Astrocyte (in vitro differentiated cells and primary cell): ENCODE data around the gene TOR1A. TPM values are rescaled to one million over a fixed set of nuclear protein-coding genes. Genes with fewer than 3 reads are reported as not detected.
A peak's percentile ranks its signal among the peaks of the same experiment; 100 is the strongest.

Experiments
- DNase-seq: peaks from one replicate; pipeline ENCODE4 v3.0.0-alpha.2; 2010; ENCODE audit warnings: low read depth
- FAIRE-seq: peaks from 2 replicates; lab custom pipeline; 2011; peaks lifted over from hg19 to GRCh38; lab: Jason Lieb, UNC
- H2AFZ ChIP-seq: 2 replicates; pipeline ENCODE4 v1.6.0; 2012; ENCODE audit warnings: low read depth, low read length, inconsistent platforms
- H3K27ac ChIP-seq: 2 replicates; pipeline ENCODE4 v1.5.1; 2011; ENCODE audit warnings: low read depth, low read length, inconsistent platforms
- H3K27me3 ChIP-seq: 2 replicates; pipeline ENCODE4 v1.6.0; 2011; ENCODE audit warnings: low read length, inconsistent platforms; ENCODE audit not compliant: insufficient read depth
- H3K36me3 ChIP-seq: 2 replicates; pipeline ENCODE4 v1.5.1; 2011; ENCODE audit warnings: low read length, inconsistent platforms; ENCODE audit not compliant: insufficient read depth
- H3K4me1 ChIP-seq: 2 replicates; pipeline ENCODE4 v1.5.1; 2011; ENCODE audit warnings: low read length, inconsistent platforms; ENCODE audit not compliant: insufficient read depth
- H3K4me2 ChIP-seq: 2 replicates; pipeline ENCODE4 v1.6.0; 2012; ENCODE audit warnings: low read length, inconsistent platforms
- H3K4me3 ChIP-seq: 2 replicates; pipeline ENCODE4 v1.5.1; 2011; ENCODE audit warnings: low read depth, mild to moderate bottlenecking, low read length, inconsistent platforms; ENCODE audit not compliant: insufficient read depth
- H3K79me2 ChIP-seq: 2 replicates; pipeline ENCODE4 v1.6.0; 2012; ENCODE audit warnings: mild to moderate bottlenecking, low read length, inconsistent platforms; ENCODE audit not compliant: insufficient read depth
- H3K9ac ChIP-seq: 2 replicates; pipeline ENCODE4 v1.6.0; 2012; ENCODE audit warnings: mild to moderate bottlenecking, low read length, inconsistent platforms
- H3K9me3 ChIP-seq: 2 replicates; pipeline ENCODE4 v1.5.1; 2012; ENCODE audit warnings: low read depth, mild to moderate bottlenecking, low read length, inconsistent platforms; ENCODE audit not compliant: insufficient read depth
- H4K20me1 ChIP-seq: 2 replicates; pipeline ENCODE4 v1.6.0; 2012; ENCODE audit warnings: low read length, inconsistent platforms; ENCODE audit not compliant: insufficient read depth
- H3K27ac Mint-ChIP-seq: one replicate; pipeline ENCODE4 v1.8.0; 2021; ENCODE audit warnings: mild to moderate bottlenecking, mixed read lengths; ENCODE audit not compliant: unreplicated experiment
- H3K27me3 Mint-ChIP-seq: one replicate; pipeline ENCODE4 v1.8.0; 2021; ENCODE audit warnings: low read depth, mixed read lengths; ENCODE audit not compliant: unreplicated experiment
- H3K36me3 Mint-ChIP-seq: one replicate; pipeline ENCODE4 v1.8.0; 2021; ENCODE audit warnings: low read depth, mixed read lengths; ENCODE audit not compliant: unreplicated experiment
- H3K4me1 Mint-ChIP-seq: one replicate; pipeline ENCODE4 v1.8.0; 2021; ENCODE audit warnings: low read depth, mixed read lengths; ENCODE audit not compliant: unreplicated experiment
- H3K4me3 Mint-ChIP-seq: one replicate; pipeline ENCODE4 v1.8.0; 2021; ENCODE audit warnings: mild to moderate bottlenecking, moderate library complexity, mixed read lengths; ENCODE audit not compliant: unreplicated experiment
- H3K9me3 Mint-ChIP-seq: one replicate; pipeline ENCODE4 v1.8.0; 2021; ENCODE audit warnings: mild to moderate bottlenecking, mixed read lengths; ENCODE audit not compliant: unreplicated experiment
- EZH2 ChIP-seq: IDR thresholded peaks from 2 replicates; pipeline ENCODE4 v1.6.1; 2012; ENCODE audit warnings: mild to moderate bottlenecking, low read length, inconsistent platforms; ENCODE audit not compliant: insufficient read depth
- total RNA-seq: library from RNA; stranded (reverse); gene quantifications from 2 replicates; pipeline ENCODE4 v1.2.1, GENCODE V29; 2021
- TF ChIP-seq, protein P1 (sequence below): IDR thresholded peaks from 2 replicates; pipeline ENCODE4 v1.5.1; 2011; ENCODE audit warnings: low read depth, mild to moderate bottlenecking, inconsistent platforms, low read length, moderate library complexity; ENCODE audit not compliant: insufficient read depth

Gene TOR1A
- total RNA-seq, 1 donor from 2014 or later, result 65.3 TPM

DNA sequence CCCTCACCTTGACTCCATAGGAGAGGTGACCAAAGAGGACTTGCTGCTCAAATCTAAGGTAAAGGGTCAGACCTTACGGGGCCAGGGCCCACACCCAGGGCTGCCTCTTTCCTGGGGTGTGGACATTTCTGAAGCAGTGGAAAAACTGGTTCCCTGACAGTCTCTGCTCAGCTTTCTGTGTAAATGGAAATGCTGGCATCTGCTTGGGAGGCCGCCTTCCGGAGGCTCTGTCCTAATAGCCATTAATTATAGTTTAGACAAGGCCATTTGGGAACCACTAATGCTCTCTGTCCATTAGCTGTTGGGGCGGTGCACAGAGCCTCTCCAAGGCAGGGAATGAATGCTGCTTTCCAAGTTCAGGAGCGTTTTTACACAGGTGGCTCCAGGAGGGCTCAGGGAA is 28.6 kb upstream of the TOR1A start:
- H3K4me3 Mint-ChIP-seq, result no peak overlapping the region
- no peak overlapping the region for H3K27ac Mint-ChIP-seq
- H3K27me3 Mint-ChIP-seq, result no peaks in the 10 kb centered on the region
- H3K4me1 Mint-ChIP-seq, result no peaks in the 10 kb centered on the region
- Histone ChIP-seq H3K36me3 (peaks cover 12% of the 10 kb centered on the region), H3K4me2 (no peak overlapping the region), H3K9ac (no peak overlapping the region), H3K4me1 (peaks cover 7% of the 10 kb centered on the region), H3K27me3 (no peaks in the 10 kb centered on the region), H3K9me3 (no peaks in the 10 kb centered on the region), H3K27ac (no peak overlapping the region), H4K20me1 (peaks cover 32% of the 10 kb centered on the region), H3K4me3 (no peak overlapping the region), H2AFZ (no peak overlapping the region), H3K79me2 (no peaks in the 10 kb centered on the region)
- no peak for FAIRE-seq
- no peak for TF ChIP-seq EZH2
- TF ChIP-seq, protein P1, sequence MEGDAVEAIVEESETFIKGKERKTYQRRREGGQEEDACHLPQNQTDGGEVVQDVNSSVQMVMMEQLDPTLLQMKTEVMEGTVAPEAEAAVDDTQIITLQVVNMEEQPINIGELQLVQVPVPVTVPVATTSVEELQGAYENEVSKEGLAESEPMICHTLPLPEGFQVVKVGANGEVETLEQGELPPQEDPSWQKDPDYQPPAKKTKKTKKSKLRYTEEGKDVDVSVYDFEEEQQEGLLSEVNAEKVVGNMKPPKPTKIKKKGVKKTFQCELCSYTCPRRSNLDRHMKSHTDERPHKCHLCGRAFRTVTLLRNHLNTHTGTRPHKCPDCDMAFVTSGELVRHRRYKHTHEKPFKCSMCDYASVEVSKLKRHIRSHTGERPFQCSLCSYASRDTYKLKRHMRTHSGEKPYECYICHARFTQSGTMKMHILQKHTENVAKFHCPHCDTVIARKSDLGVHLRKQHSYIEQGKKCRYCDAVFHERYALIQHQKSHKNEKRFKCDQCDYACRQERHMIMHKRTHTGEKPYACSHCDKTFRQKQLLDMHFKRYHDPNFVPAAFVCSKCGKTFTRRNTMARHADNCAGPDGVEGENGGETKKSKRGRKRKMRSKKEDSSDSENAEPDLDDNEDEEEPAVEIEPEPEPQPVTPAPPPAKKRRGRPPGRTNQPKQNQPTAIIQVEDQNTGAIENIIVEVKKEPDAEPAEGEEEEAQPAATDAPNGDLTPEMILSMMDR, result no peak
- no peak for DNase-seq
- peaks cover 28% of the 10 kb centered on the region for H3K36me3 Mint-ChIP-seq
- no peaks in the 10 kb centered on the region for H3K9me3 Mint-ChIP-seq

DNA sequence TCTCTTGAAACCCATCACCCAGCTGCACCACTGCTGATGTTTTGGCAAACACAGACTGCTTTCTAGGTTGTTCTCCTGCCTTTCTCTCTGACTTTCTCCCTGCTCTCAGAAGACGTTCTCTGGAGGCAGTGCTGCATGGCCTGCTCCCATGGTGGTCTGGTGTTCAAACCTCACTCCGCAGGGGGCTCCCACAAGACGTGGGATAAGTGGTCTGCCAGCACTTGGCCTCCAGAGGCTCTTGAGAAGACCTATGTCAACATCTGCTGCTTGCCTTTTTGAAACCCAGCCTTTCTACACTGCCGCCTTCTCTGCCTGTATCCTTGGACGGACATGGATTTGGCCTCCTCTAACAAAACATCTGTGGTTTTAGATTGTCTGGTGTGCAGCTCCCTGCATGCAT is 27.9 kb upstream of the TOR1A start:
- no peaks in the 10 kb centered on the region for H3K9me3 Mint-ChIP-seq
- no peaks in the 10 kb centered on the region for H3K27me3 Mint-ChIP-seq
- no peak overlapping the region for H3K27ac ChIP-seq
- H3K36me3 ChIP-seq, result peaks cover 10% of the 10 kb centered on the region
- H3K79me2 ChIP-seq, result no peaks in the 10 kb centered on the region
- FAIRE-seq (no peak), DNase-seq (no peak)
- H3K4me3 ChIP-seq, result no peak overlapping the region
- TF ChIP-seq EZH2, result no peak
- TF ChIP-seq, protein P1, result no peak
- H3K4me3 Mint-ChIP-seq, result no peak overlapping the region
- peaks cover 24% of the 10 kb centered on the region for H3K36me3 Mint-ChIP-seq
- H3K4me1 Mint-ChIP-seq, result no peaks in the 10 kb centered on the region
- H3K27me3 ChIP-seq, result no peaks in the 10 kb centered on the region
- peaks cover 7% of the 10 kb centered on the region for H3K4me1 ChIP-seq
- no peak overlapping the region for H3K9ac ChIP-seq
- H4K20me1 ChIP-seq, result peaks cover 32% of the 10 kb centered on the region
- no peak overlapping the region for H3K4me2 ChIP-seq
- H3K27ac Mint-ChIP-seq, result no peak overlapping the region
- no peaks in the 10 kb centered on the region for H3K9me3 ChIP-seq
- H2AFZ ChIP-seq, result no peak overlapping the region

DNA sequence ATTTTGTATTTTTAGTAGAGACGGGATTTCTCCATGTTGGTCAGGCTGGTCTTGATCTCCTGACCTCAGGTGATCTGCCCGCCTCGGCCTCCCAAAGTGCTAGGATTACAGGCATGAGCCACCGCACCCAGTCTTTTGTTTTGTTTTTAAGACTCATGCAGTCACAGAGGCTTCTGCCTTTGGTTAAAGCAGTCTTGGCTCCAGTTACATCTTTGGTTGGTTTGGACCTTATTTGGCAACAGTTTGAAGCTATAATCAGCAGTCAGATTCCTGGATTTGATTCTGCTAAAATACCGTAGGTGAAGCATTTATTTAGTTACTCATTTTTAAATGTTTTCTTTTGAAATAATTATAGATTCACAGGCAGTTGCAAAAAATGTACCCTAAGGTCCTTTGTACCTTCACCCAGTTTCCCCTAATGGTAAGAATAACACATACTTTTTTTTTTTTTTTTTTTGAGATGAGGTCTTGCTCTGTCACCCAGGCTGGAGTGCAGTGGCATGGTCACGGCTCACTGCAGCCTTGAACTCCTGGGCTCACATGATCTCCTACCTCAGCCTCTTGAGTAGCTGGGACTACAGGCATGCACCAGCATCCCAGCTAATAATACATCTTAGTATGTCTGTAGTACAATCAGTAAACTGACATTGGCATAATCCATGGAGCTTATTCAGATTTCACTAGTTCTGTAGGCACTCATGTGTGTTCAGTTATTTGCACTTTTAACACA is 27.1 kb upstream of the TOR1A start:
- no peak for FAIRE-seq

More for the DNA sequence above, 27.1 kb upstream of the TOR1A start:
- Mint-ChIP-seq H3K4me1 (no peaks in the 10 kb centered on the region), H3K36me3 (peaks cover 24% of the 10 kb centered on the region), H3K27ac (no peak overlapping the region), H3K9me3 (no peaks in the 10 kb centered on the region), H3K27me3 (no peaks in the 10 kb centered on the region), H3K4me3 (no peak overlapping the region)
- no peak for TF ChIP-seq EZH2
- TF ChIP-seq, protein P1, result no peak
- no peak overlapping the region for H3K4me2 ChIP-seq
- H3K4me3 ChIP-seq, result no peak overlapping the region
- no peak overlapping the region for H2AFZ ChIP-seq
- no peaks in the 10 kb centered on the region for H3K79me2 ChIP-seq
- peaks cover 7% of the 10 kb centered on the region for H3K36me3 ChIP-seq
- peak; percentile 79 for DNase-seq
- no peak overlapping the region for H3K27ac ChIP-seq
- no peaks in the 10 kb centered on the region for H3K9me3 ChIP-seq
- no peaks in the 10 kb centered on the region for H3K27me3 ChIP-seq
- peaks cover 27% of the 10 kb centered on the region for H4K20me1 ChIP-seq
- H3K4me1 ChIP-seq, result peaks cover 7% of the 10 kb centered on the region
- H3K9ac ChIP-seq, result no peak overlapping the region
